Nephron progenitor cell (in vitro differentiated cells): ENCODE results near the gene A1BG.
A peak's percentile ranks its signal among the peaks of the same experiment; 100 is the strongest.

Experiments
- DNase-seq: peaks from one replicate; pipeline ENCODE4 v3.0.0; 2021
- H3K27ac Mint-ChIP-seq: 2 replicates; pipeline ENCODE4 v1.8.0; 2021; ENCODE audit warnings: mild to moderate bottlenecking, moderate library complexity, mixed read lengths
- H3K27me3 Mint-ChIP-seq: 2 replicates; pipeline ENCODE4 v1.8.0; 2021; ENCODE audit warnings: mild to moderate bottlenecking, low read depth, mixed read lengths; ENCODE audit not compliant: poor library complexity
- H3K36me3 Mint-ChIP-seq: 2 replicates; pipeline ENCODE4 v1.8.0; 2021; ENCODE audit warnings: low read depth, mixed read lengths
- H3K4me1 Mint-ChIP-seq: 2 replicates; pipeline ENCODE4 v1.8.0; 2021; ENCODE audit warnings: mixed read lengths
- H3K4me3 Mint-ChIP-seq: 2 replicates; pipeline ENCODE4 v1.8.0; 2021; ENCODE audit warnings: mild to moderate bottlenecking, moderate library complexity, mixed read lengths
- H3K9me3 Mint-ChIP-seq: 2 replicates; pipeline ENCODE4 v1.8.0; 2021; ENCODE audit warnings: mild to moderate bottlenecking, moderate library complexity, mixed read lengths
- TF ChIP-seq, protein P1 (sequence below): fragments of 200-600 bp; sonication (generic); IDR thresholded peaks from 2 replicates; pipeline ENCODE4 v1.5.0; 2021; ENCODE audit warnings: antibody characterized with exemption

A1BG gene

GRCh38 chr19:58305065-58305931 lies 48.0 kb downstream of the A1BG start, which contains the start of gene ERVK3-1:
TSS of gene ERVK3-1 (plus strand) at chr19:58305377. CDS start at chr19:58312169, 6,792 bp downstream.
- TF ChIP-seq, protein P1, sequence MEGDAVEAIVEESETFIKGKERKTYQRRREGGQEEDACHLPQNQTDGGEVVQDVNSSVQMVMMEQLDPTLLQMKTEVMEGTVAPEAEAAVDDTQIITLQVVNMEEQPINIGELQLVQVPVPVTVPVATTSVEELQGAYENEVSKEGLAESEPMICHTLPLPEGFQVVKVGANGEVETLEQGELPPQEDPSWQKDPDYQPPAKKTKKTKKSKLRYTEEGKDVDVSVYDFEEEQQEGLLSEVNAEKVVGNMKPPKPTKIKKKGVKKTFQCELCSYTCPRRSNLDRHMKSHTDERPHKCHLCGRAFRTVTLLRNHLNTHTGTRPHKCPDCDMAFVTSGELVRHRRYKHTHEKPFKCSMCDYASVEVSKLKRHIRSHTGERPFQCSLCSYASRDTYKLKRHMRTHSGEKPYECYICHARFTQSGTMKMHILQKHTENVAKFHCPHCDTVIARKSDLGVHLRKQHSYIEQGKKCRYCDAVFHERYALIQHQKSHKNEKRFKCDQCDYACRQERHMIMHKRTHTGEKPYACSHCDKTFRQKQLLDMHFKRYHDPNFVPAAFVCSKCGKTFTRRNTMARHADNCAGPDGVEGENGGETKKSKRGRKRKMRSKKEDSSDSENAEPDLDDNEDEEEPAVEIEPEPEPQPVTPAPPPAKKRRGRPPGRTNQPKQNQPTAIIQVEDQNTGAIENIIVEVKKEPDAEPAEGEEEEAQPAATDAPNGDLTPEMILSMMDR = no peak
- DNase-seq = peak; percentile 89
- Mint-ChIP-seq H3K27ac (peak within 1 kb of the TSS; percentile 99), H3K9me3 (peaks cover 5% of the 10 kb centered on the region), H3K27me3 (peaks cover 2% of the 10 kb centered on the region), H3K36me3 (peaks cover 86% of the 10 kb centered on the region), H3K4me3 (peak within 1 kb of the TSS; percentile 100), H3K4me1 (peaks cover 25% of the 10 kb centered on the region)

GRCh38 chr19:58304748-58305064 lies 48.6 kb downstream of the A1BG start:
- Mint-ChIP-seq H3K27me3 (peaks cover 2% of the 10 kb centered on the region), H3K9me3 (peaks cover 8% of the 10 kb centered on the region), H3K27ac (peak overlapping the region; percentile 60), H3K36me3 (peaks cover 86% of the 10 kb centered on the region), H3K4me3 (peak overlapping the region; percentile 100), H3K4me1 (peaks cover 25% of the 10 kb centered on the region)
- TF ChIP-seq, protein P1 = no peak
- no peak for DNase-seq

- H3K36me3 Mint-ChIP-seq = peaks cover 85% of the 10 kb centered on the region
- H3K4me3 Mint-ChIP-seq = peak overlapping the region; percentile 100
- no peak for DNase-seq
- H3K27me3 Mint-ChIP-seq = peaks cover 2% of the 10 kb centered on the region
- no peak overlapping the region for H3K27ac Mint-ChIP-seq
- peaks cover 25% of the 10 kb centered on the region for H3K4me1 Mint-ChIP-seq
- peaks cover 10% of the 10 kb centered on the region for H3K9me3 Mint-ChIP-seq
- TF ChIP-seq, protein P1 = no peak
Observed at GRCh38 chr19:58304255-58304654, 49.0 kb downstream of the A1BG start.

DNA sequence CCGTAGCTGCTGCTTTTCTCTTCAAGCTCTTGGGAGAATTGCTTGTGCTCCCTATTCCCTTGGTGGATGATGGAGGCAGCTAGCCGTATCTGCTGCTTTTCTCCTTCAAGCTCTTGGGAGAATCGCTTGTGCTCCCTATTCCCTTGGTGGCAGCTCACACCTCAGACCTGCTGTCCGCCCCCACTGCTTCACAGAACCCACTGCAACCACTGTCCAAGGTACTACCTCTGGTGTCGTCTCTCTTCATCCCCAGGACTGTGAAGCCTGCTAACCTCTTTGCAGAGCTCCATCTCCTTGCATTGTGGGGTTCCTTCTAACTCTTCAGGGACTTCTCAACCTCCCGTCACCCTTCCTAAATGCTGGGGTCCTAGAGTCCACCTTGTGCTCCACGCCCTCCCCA lies 52.7 kb downstream of the A1BG start:
- Mint-ChIP-seq H3K4me1 (peaks cover 15% of the 10 kb centered on the region), H3K36me3 (peaks cover 83% of the 10 kb centered on the region), H3K9me3 (peaks cover 41% of the 10 kb centered on the region), H3K4me3 (no peak overlapping the region), H3K27ac (no peak overlapping the region), H3K27me3 (peaks cover 2% of the 10 kb centered on the region)
- TF ChIP-seq, protein P1 = no peak
- no peak for DNase-seq

DNA sequence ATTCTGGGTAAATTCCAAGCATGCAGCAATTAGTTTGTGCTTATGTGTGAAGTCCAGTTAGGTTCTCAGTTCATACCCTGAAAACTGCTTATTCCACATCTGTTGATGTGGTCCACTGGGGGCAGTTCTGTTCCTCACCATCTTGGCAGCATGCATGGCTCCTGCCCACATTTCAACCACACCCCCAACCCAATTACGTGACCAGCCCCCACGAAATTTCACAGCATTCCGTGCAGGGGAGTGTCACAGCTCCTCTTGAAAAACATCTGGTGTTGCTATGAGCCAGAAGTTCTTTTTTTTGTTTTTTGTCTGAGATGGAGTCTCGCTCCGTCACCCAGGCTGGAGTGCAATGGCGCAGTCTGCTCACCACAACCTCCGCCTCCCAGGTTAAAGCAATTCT lies 57.2 kb downstream of the A1BG start:
- Mint-ChIP-seq H3K4me3 (no peak overlapping the region), H3K9me3 (peaks cover 85% of the 10 kb centered on the region), H3K36me3 (peaks cover 95% of the 10 kb centered on the region), H3K4me1 (no peaks in the 10 kb centered on the region), H3K27me3 (peaks cover 5% of the 10 kb centered on the region), H3K27ac (no peak overlapping the region)
- DNase-seq = no peak
- TF ChIP-seq, protein P1 = no peak
